Measurements from ENCODE around the gene LRP2BP.
"Not testable (repeated sequence)": the region's sequence is repeated elsewhere in the genome, so short reads cannot be mapped to it uniquely, and the experiment has no call there.

Gene LRP2BP

GRCh38 chr4:185381288-185382196, 14.2 kb downstream of the LRP2BP start:
- no peak for DNase-seq (ENCODE audit: low spot score in 2 of 2)
- Mint-ChIP-seq H3K9me3 (peaks cover 6% of the 10 kb centered on the region), H3K36me3 (peaks cover 4% of the 10 kb centered on the region), H3K27ac (no peak overlapping the region), H3K4me1 (no peaks in the 10 kb centered on the region), H3K4me3 (no peak overlapping the region)
- ATAC-seq = no peak

GRCh38 chr4:185380320-185380719, 15.4 kb downstream of the LRP2BP start:
- H3K4me3 Mint-ChIP-seq = no peak overlapping the region
- ATAC-seq = no peak
- H3K4me1 Mint-ChIP-seq = no peaks in the 10 kb centered on the region
- no peaks in the 10 kb centered on the region for H3K36me3 Mint-ChIP-seq
- peaks cover 6% of the 10 kb centered on the region for H3K9me3 Mint-ChIP-seq
- no peak overlapping the region for H3K27ac Mint-ChIP-seq
- DNase-seq (ENCODE audit: low spot score in 2 of 2) = no peak

- Mint-ChIP-seq H3K27ac (no peak overlapping the region), H3K4me3 (no peak overlapping the region), H3K36me3 (no peaks in the 10 kb centered on the region), H3K9me3 (peaks cover 6% of the 10 kb centered on the region), H3K4me1 (no peaks in the 10 kb centered on the region)
- no peak for ATAC-seq
- no peak for DNase-seq (ENCODE audit: low spot score in 2 of 2)
Measured at GRCh38 chr4:185379326-185380295, 16.1 kb downstream of the LRP2BP start.

- no peak for DNase-seq (ENCODE audit: low spot score in 2 of 2)
- H3K9me3 Mint-ChIP-seq = peaks cover 6% of the 10 kb centered on the region
- H3K27ac Mint-ChIP-seq = no peak overlapping the region
- no peak overlapping the region for H3K4me3 Mint-ChIP-seq
- no peaks in the 10 kb centered on the region for H3K4me1 Mint-ChIP-seq
- ATAC-seq = no peak
- no peaks in the 10 kb centered on the region for H3K36me3 Mint-ChIP-seq
Measured at GRCh38 chr4:185378264-185378663, 17.5 kb downstream of the LRP2BP start.

- H3K9me3 Mint-ChIP-seq = no peaks in the 10 kb centered on the region
- H3K36me3 Mint-ChIP-seq = no peaks in the 10 kb centered on the region
- ATAC-seq (no peak), DNase-seq (ENCODE audit: low spot score in 2 of 2) (no peak)
- H3K27ac Mint-ChIP-seq = no peak overlapping the region
- no peaks in the 10 kb centered on the region for H3K4me1 Mint-ChIP-seq
- H3K4me3 Mint-ChIP-seq = no peak overlapping the region
Measured at GRCh38 chr4:185374573-185374972, 21.2 kb downstream of the LRP2BP start.

GRCh38 chr4:185374027-185374426, 21.7 kb downstream of the LRP2BP start:
- Mint-ChIP-seq H3K4me3 (no peak overlapping the region), H3K4me1 (no peaks in the 10 kb centered on the region), H3K27ac (no peak overlapping the region), H3K9me3 (no peaks in the 10 kb centered on the region), H3K36me3 (no peaks in the 10 kb centered on the region)
- no peak for DNase-seq (ENCODE audit: low spot score in 2 of 2)
- no peak for ATAC-seq

- Mint-ChIP-seq H3K4me1 (no peaks in the 10 kb centered on the region), H3K27ac (no peak overlapping the region), H3K36me3 (no peaks in the 10 kb centered on the region), H3K9me3 (no peaks in the 10 kb centered on the region), H3K4me3 (no peak overlapping the region)
- ATAC-seq (no peak), DNase-seq (ENCODE audit: low spot score in 2 of 2) (no peak)
Measured at GRCh38 chr4:185371702-185372101, 24.0 kb downstream of the LRP2BP start.

GRCh38 chr4:185370268-185370949, 25.3 kb downstream of the LRP2BP start:
- no peak overlapping the region for H3K27ac Mint-ChIP-seq
- no peak overlapping the region for H3K4me3 Mint-ChIP-seq
- no peaks in the 10 kb centered on the region for H3K9me3 Mint-ChIP-seq
- no peaks in the 10 kb centered on the region for H3K36me3 Mint-ChIP-seq
- H3K4me1 Mint-ChIP-seq = no peaks in the 10 kb centered on the region
- ATAC-seq (no peak), DNase-seq (ENCODE audit: low spot score in 2 of 2) (no peak)

GRCh38 chr4:185369731-185370130, 26.0 kb downstream of the LRP2BP start:
- DNase-seq (ENCODE audit: low spot score in 2 of 2) = no peak
- H3K27ac Mint-ChIP-seq = peak overlapping the region; percentile 40
- no peaks in the 10 kb centered on the region for H3K36me3 Mint-ChIP-seq
- H3K4me3 Mint-ChIP-seq = no peak overlapping the region
- H3K4me1 Mint-ChIP-seq = no peaks in the 10 kb centered on the region
- no peak for ATAC-seq
- no peaks in the 10 kb centered on the region for H3K9me3 Mint-ChIP-seq

GRCh38 chr4:185364886-185365285, 30.8 kb downstream of the LRP2BP start:
- H3K9me3 Mint-ChIP-seq = no peaks in the 10 kb centered on the region
- no peaks in the 10 kb centered on the region for H3K4me1 Mint-ChIP-seq
- H3K4me3 Mint-ChIP-seq = no peak overlapping the region
- no peak overlapping the region for H3K27ac Mint-ChIP-seq
- DNase-seq (ENCODE audit: low spot score in 2 of 2) = no peak
- ATAC-seq = no peak
- peaks cover 12% of the 10 kb centered on the region for H3K36me3 Mint-ChIP-seq

- ATAC-seq = no peak
- no peak for DNase-seq (ENCODE audit: low spot score in 2 of 2)
- Mint-ChIP-seq H3K27ac (no peak overlapping the region), H3K4me1 (no peaks in the 10 kb centered on the region), H3K36me3 (peaks cover 27% of the 10 kb centered on the region), H3K4me3 (no peak overlapping the region), H3K9me3 (no peaks in the 10 kb centered on the region)
Measured at GRCh38 chr4:185363251-185363650, 32.5 kb downstream of the LRP2BP start.

GRCh38 chr4:185362570-185362969, 33.2 kb downstream of the LRP2BP start:
- H3K4me1 Mint-ChIP-seq; H3K4me3 Mint-ChIP-seq; ATAC-seq; H3K27ac Mint-ChIP-seq; H3K9me3 Mint-ChIP-seq; DNase-seq (ENCODE audit: low spot score in 2 of 2): not testable (repeated sequence)
- peaks cover 34% of the 10 kb centered on the region for H3K36me3 Mint-ChIP-seq

GRCh38 chr4:185361872-185362271, 33.9 kb downstream of the LRP2BP start:
- no peak overlapping the region for H3K4me3 Mint-ChIP-seq
- DNase-seq (ENCODE audit: low spot score in 2 of 2) (no peak), ATAC-seq (no peak)

GRCh38 chr4:185359767-185360446, 35.8 kb downstream of the LRP2BP start:
- Mint-ChIP-seq H3K27ac (no peak overlapping the region), H3K9me3 (no peaks in the 10 kb centered on the region), H3K36me3 (peaks cover 37% of the 10 kb centered on the region), H3K4me1 (no peaks in the 10 kb centered on the region), H3K4me3 (no peak overlapping the region)
- DNase-seq (ENCODE audit: low spot score in 2 of 2) (no peak), ATAC-seq (no peak)

More at GRCh38 chr4:185361872-185362271, 33.9 kb downstream of the LRP2BP start:
- H3K27ac Mint-ChIP-seq = no peak overlapping the region
- no peaks in the 10 kb centered on the region for H3K9me3 Mint-ChIP-seq
- H3K4me1 Mint-ChIP-seq = no peaks in the 10 kb centered on the region
- H3K36me3 Mint-ChIP-seq = peaks cover 35% of the 10 kb centered on the region
